ENCODE measurements around the gene CHKA.

DNA sequence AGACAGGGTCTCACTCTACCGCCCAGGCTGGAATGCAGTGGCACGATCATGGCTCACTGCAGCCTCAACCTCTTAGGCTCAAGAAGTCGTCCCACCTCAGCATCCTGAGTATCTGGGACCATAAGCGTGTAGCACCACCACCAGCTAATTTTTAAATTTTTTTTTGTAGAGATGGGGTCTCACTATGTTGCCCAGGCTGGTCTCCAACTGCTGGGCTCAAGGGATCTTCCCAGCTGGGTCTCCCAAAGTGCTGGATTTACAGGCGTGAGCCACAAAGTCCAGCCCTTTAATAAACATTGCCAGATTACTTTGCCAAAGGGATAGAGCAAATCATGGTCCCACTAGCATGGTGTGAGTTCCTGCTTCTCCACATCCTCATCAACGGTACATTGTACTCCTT, 46.3 kb upstream of the CHKA start:
- TF ChIP-seq, protein P1, sequence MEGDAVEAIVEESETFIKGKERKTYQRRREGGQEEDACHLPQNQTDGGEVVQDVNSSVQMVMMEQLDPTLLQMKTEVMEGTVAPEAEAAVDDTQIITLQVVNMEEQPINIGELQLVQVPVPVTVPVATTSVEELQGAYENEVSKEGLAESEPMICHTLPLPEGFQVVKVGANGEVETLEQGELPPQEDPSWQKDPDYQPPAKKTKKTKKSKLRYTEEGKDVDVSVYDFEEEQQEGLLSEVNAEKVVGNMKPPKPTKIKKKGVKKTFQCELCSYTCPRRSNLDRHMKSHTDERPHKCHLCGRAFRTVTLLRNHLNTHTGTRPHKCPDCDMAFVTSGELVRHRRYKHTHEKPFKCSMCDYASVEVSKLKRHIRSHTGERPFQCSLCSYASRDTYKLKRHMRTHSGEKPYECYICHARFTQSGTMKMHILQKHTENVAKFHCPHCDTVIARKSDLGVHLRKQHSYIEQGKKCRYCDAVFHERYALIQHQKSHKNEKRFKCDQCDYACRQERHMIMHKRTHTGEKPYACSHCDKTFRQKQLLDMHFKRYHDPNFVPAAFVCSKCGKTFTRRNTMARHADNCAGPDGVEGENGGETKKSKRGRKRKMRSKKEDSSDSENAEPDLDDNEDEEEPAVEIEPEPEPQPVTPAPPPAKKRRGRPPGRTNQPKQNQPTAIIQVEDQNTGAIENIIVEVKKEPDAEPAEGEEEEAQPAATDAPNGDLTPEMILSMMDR (IDR thresholded peaks at IDR 0.05; ENCODE audit: low read length), result no peak
- TF ChIP-seq EZH2 (optimal IDR thresholded peaks at IDR 0.05; ENCODE audit: low read depth, low read length), result no peak

All from MM.1S (cell line).